CD4-positive, CD25-positive, alpha-beta regulatory T cell (primary cell): ENCODE data around the gene SPIN2A. TPM values are rescaled to one million over a fixed set of nuclear protein-coding genes. Genes with fewer than 3 reads are reported as not detected.
"Not testable (repeated sequence)": the region's sequence is repeated elsewhere in the genome, so short reads cannot be mapped to it uniquely, and the experiment has no call there.

Experiments
- ATAC-seq, 2 donors: fragments of 150-1000 bp; cut with Tn5 transposase; one replicate each; pipeline ENCODE4 v1.10.0; 2021; ENCODE audit warnings: low read depth in 2 of 2, moderate number of reproducible peaks in 2 of 2, moderate library complexity in 1 of 2
- DNase-seq, 3 donors: peaks; one replicate each; pipeline versions ENCODE4 v3.0.0 to v3.0.0-alpha.2; 2012 to 2022; ENCODE audit warnings: mixed read lengths in 1 of 3
- H3K27ac ChIP-seq: one replicate; pipeline ENCODE4 v1.7.0; 2013; ENCODE audit warnings: mild to moderate bottlenecking, low read length; ENCODE audit not compliant: insufficient read depth, poor library complexity, severe bottlenecking
- H3K27me3 ChIP-seq: one replicate; pipeline ENCODE4 v1.7.0; 2013; ENCODE audit warnings: low read length; ENCODE audit not compliant: control insufficient read depth, insufficient read depth
- H3K36me3 ChIP-seq: one replicate; pipeline ENCODE4 v1.7.0; 2013; ENCODE audit warnings: mild to moderate bottlenecking, low read length, moderate library complexity; ENCODE audit not compliant: control insufficient read depth, insufficient read depth
- H3K4me1 ChIP-seq: 2 replicates; pipeline ENCODE4 v1.7.0; 2013; ENCODE audit warnings: mild to moderate bottlenecking, low read length; ENCODE audit not compliant: insufficient read depth, control insufficient read depth, poor library complexity, severe bottlenecking
- H3K4me3 ChIP-seq: one replicate; pipeline ENCODE4 v1.7.0; 2013; ENCODE audit warnings: low read depth, mild to moderate bottlenecking, low read length, moderate library complexity
- H3K9me3 ChIP-seq, 2 experiments: 1 replicate in 1 of 2; 2 replicates in 1 of 2; pipeline ENCODE4 v1.7.0; 2013; ENCODE audit warnings: low read length in 2 of 2, mild to moderate bottlenecking in 1 of 2, moderate library complexity in 1 of 2; ENCODE audit not compliant: control insufficient read depth in 2 of 2
- H3K27ac Mint-ChIP-seq, 3 donors: one replicate each; pipeline ENCODE4 v1.8.0; 2020 to 2022; ENCODE audit warnings: mild to moderate bottlenecking in 3 of 3, mixed read lengths in 3 of 3, moderate library complexity in 2 of 3
- H3K27me3 Mint-ChIP-seq: one replicate; pipeline ENCODE4 v1.8.0; 2022; ENCODE audit warnings: mild to moderate bottlenecking, mixed read lengths
- H3K36me3 Mint-ChIP-seq: one replicate; pipeline ENCODE4 v1.8.0; 2020; ENCODE audit warnings: mixed read lengths
- H3K4me1 Mint-ChIP-seq, 4 donors: one replicate each; pipeline ENCODE4 v1.8.0; 2020 to 2022; ENCODE audit warnings: mixed read lengths in 4 of 4, mild to moderate bottlenecking in 1 of 4
- H3K4me3 Mint-ChIP-seq, 4 donors: one replicate each; pipeline ENCODE4 v1.8.0; 2020 to 2022; ENCODE audit warnings: mild to moderate bottlenecking in 4 of 4, mixed read lengths in 4 of 4, moderate library complexity in 3 of 4
- H3K9me3 Mint-ChIP-seq, 7 donors: one replicate each; pipeline ENCODE4 v1.8.0; 2020 to 2022; ENCODE audit warnings: mixed read lengths in 7 of 7, mild to moderate bottlenecking in 3 of 7, moderate library complexity in 2 of 7
- polyA plus RNA-seq, 4 donors: library from polyadenylated mRNA; unstranded; fragments of 300-500 nt; fragmentation: Illumina TruSeq; gene quantifications; one replicate each; pipeline ENCODE4 v1.2.3, GENCODE V29; 2021
- total RNA-seq: library from RNA; stranded (reverse); gene quantifications from one replicate; pipeline ENCODE4 v1.2.3, GENCODE V29; 2022

SPIN2A gene
- total RNA-seq (0.81 TPM), polyA plus RNA-seq (under 1 TPM in 3 of 4 donors, not detected in 1; 0.10 to 0.44 (median 0.14) TPM)

GRCh38 chrX:57137073-57137472, at the start of gene SPIN2A:
TSS of gene SPIN2A (minus strand) at chrX:57137397. CDS start at chrX:57136597, 800 bp downstream.
- not testable (repeated sequence) for H3K9me3 Mint-ChIP-seq, H3K36me3 Mint-ChIP-seq, H3K9me3 ChIP-seq, H3K4me3 Mint-ChIP-seq, H3K27ac Mint-ChIP-seq, H3K36me3 ChIP-seq, H3K27me3 ChIP-seq, H3K27me3 Mint-ChIP-seq, ATAC-seq, H3K4me3 ChIP-seq, H3K4me1 ChIP-seq, DNase-seq, H3K4me1 Mint-ChIP-seq, H3K27ac ChIP-seq

- no peak overlapping the region for H3K4me3 Mint-ChIP-seq
- H3K36me3 Mint-ChIP-seq, result no peaks in the 10 kb centered on the region
- no peak for DNase-seq
- H3K9me3 Mint-ChIP-seq, result peaks cover 0 to 10% (median 2%) of the 10 kb centered on the region in 7 donors
- no peaks in the 10 kb centered on the region for H3K27me3 ChIP-seq
- H3K4me3 ChIP-seq, result no peak overlapping the region
- no peaks in the 10 kb centered on the region for H3K27me3 Mint-ChIP-seq
- no peaks in the 10 kb centered on the region for H3K4me1 ChIP-seq
- no peak overlapping the region for H3K27ac Mint-ChIP-seq
- no peaks in the 10 kb centered on the region for H3K4me1 Mint-ChIP-seq
- H3K27ac ChIP-seq, result no peak overlapping the region
- no peaks in the 10 kb centered on the region for H3K36me3 ChIP-seq
- no peaks in the 10 kb centered on the region for H3K9me3 ChIP-seq
- ATAC-seq, result no peak
These were observed 41.4 kb upstream of the SPIN2A start for GRCh38 chrX:57178605-57179004.

GRCh38 chrX:57177070-57177469, 39.9 kb upstream of the SPIN2A start:
- Histone ChIP-seq H3K9me3 (no peaks in the 10 kb centered on the region), H3K27me3 (no peaks in the 10 kb centered on the region), H3K4me1 (no peaks in the 10 kb centered on the region), H3K4me3 (no peak overlapping the region), H3K36me3 (no peaks in the 10 kb centered on the region), H3K27ac (no peak overlapping the region)
- no peaks in the 10 kb centered on the region for H3K27me3 Mint-ChIP-seq
- peaks cover 0 to 10% (median 2%) of the 10 kb centered on the region in 7 donors for H3K9me3 Mint-ChIP-seq
- H3K4me1 Mint-ChIP-seq, result no peaks in the 10 kb centered on the region
- DNase-seq (no peak), ATAC-seq (no peak)
- no peak overlapping the region for H3K27ac Mint-ChIP-seq
- H3K36me3 Mint-ChIP-seq, result no peaks in the 10 kb centered on the region
- H3K4me3 Mint-ChIP-seq, result no peak overlapping the region

- no peaks in the 10 kb centered on the region for H3K36me3 ChIP-seq
- ATAC-seq (no peak), DNase-seq (no peak)
- no peaks in the 10 kb centered on the region for H3K36me3 Mint-ChIP-seq
- H3K27me3 Mint-ChIP-seq, result no peaks in the 10 kb centered on the region
- no peaks in the 10 kb centered on the region for H3K4me1 Mint-ChIP-seq
- peaks cover 0 to 3% (median 0%) of the 10 kb centered on the region in 7 donors for H3K9me3 Mint-ChIP-seq
- no peaks in the 10 kb centered on the region for H3K4me1 ChIP-seq
- H3K27ac Mint-ChIP-seq, result no peak overlapping the region
- H3K4me3 ChIP-seq, result no peak overlapping the region
- H3K4me3 Mint-ChIP-seq, result no peak overlapping the region
- no peaks in the 10 kb centered on the region for H3K9me3 ChIP-seq
- no peaks in the 10 kb centered on the region for H3K27me3 ChIP-seq
- no peak overlapping the region for H3K27ac ChIP-seq
These were observed 35.3 kb upstream of the SPIN2A start for GRCh38 chrX:57172544-57172943.

GRCh38 chrX:57156397-57157049, 19.3 kb upstream of the SPIN2A start:
- Mint-ChIP-seq H3K4me1 (peaks cover 0 to 4% (median 0%) of the 10 kb centered on the region in 4 donors), H3K36me3 (peaks cover 5% of the 10 kb centered on the region), H3K4me3 (no peak overlapping the region), H3K27me3 (no peaks in the 10 kb centered on the region), H3K9me3 (peaks cover 0 to 26% (median 4%) of the 10 kb centered on the region in 7 donors), H3K27ac (no peak overlapping the region)
- H3K36me3 ChIP-seq, result no peaks in the 10 kb centered on the region
- no peak for ATAC-seq
- peak in 1 of 3 donors; percentile 5 for DNase-seq
- H3K9me3 ChIP-seq, result peaks cover 0 to 3% of the 10 kb centered on the region in 2 experiments
- no peak overlapping the region for H3K4me3 ChIP-seq
- H3K4me1 ChIP-seq, result no peaks in the 10 kb centered on the region
- no peak overlapping the region for H3K27ac ChIP-seq
- no peaks in the 10 kb centered on the region for H3K27me3 ChIP-seq

- Mint-ChIP-seq H3K9me3 (peaks cover 0 to 18% (median 4%) of the 10 kb centered on the region in 7 donors), H3K4me3 (no peak overlapping the region)
These were observed 18.0 kb upstream of the SPIN2A start for GRCh38 chrX:57155171-57155570.

GRCh38 chrX:57152222-57152621, 15.0 kb upstream of the SPIN2A start:
- H3K4me1 Mint-ChIP-seq, H3K4me3 Mint-ChIP-seq, H3K27me3 Mint-ChIP-seq, H3K9me3 ChIP-seq, ATAC-seq, H3K4me1 ChIP-seq, H3K27me3 ChIP-seq, H3K27ac ChIP-seq, H3K4me3 ChIP-seq, H3K27ac Mint-ChIP-seq, H3K36me3 Mint-ChIP-seq, H3K36me3 ChIP-seq, DNase-seq: not testable (repeated sequence)
- peaks cover 0 to 15% (median 8%) of the 10 kb centered on the region in 7 donors for H3K9me3 Mint-ChIP-seq

More at GRCh38 chrX:57155171-57155570, 18.0 kb upstream of the SPIN2A start:
- no peaks in the 10 kb centered on the region for H3K36me3 ChIP-seq
- no peak for ATAC-seq
- no peak overlapping the region for H3K27ac ChIP-seq
- no peaks in the 10 kb centered on the region for H3K27me3 ChIP-seq
- no peak overlapping the region for H3K4me3 ChIP-seq
- Mint-ChIP-seq H3K27me3 (no peaks in the 10 kb centered on the region), H3K36me3 (peaks cover 5% of the 10 kb centered on the region), H3K27ac (no peak overlapping the region), H3K4me1 (no peaks in the 10 kb centered on the region)
- no peak for DNase-seq
- H3K9me3 ChIP-seq, result peaks cover 0 to 3% of the 10 kb centered on the region in 2 experiments
- H3K4me1 ChIP-seq, result no peaks in the 10 kb centered on the region

GRCh38 chrX:57138674-57139073, 1.5 kb upstream of the SPIN2A start:
- no peaks in the 10 kb centered on the region for H3K27me3 Mint-ChIP-seq
- H3K9me3 Mint-ChIP-seq, result no peaks in the 10 kb centered on the region

More at GRCh38 chrX:57138674-57139073, 1.5 kb upstream of the SPIN2A start:
- Histone ChIP-seq H3K9me3 (no peaks in the 10 kb centered on the region), H3K27me3 (no peaks in the 10 kb centered on the region), H3K27ac (no peak overlapping the region), H3K4me3 (no peak overlapping the region), H3K4me1 (no peaks in the 10 kb centered on the region), H3K36me3 (no peaks in the 10 kb centered on the region)
- no peak for DNase-seq
- peaks cover 0 to 11% (median 8%) of the 10 kb centered on the region in 4 donors for H3K4me1 Mint-ChIP-seq
- H3K4me3 Mint-ChIP-seq, result no peak overlapping the region
- H3K36me3 Mint-ChIP-seq, result no peaks in the 10 kb centered on the region
- no peak overlapping the region for H3K27ac Mint-ChIP-seq
- ATAC-seq, result no peak
